ENCODE measurements around the gene VSNL1.

- TF ChIP-seq, protein P1, sequence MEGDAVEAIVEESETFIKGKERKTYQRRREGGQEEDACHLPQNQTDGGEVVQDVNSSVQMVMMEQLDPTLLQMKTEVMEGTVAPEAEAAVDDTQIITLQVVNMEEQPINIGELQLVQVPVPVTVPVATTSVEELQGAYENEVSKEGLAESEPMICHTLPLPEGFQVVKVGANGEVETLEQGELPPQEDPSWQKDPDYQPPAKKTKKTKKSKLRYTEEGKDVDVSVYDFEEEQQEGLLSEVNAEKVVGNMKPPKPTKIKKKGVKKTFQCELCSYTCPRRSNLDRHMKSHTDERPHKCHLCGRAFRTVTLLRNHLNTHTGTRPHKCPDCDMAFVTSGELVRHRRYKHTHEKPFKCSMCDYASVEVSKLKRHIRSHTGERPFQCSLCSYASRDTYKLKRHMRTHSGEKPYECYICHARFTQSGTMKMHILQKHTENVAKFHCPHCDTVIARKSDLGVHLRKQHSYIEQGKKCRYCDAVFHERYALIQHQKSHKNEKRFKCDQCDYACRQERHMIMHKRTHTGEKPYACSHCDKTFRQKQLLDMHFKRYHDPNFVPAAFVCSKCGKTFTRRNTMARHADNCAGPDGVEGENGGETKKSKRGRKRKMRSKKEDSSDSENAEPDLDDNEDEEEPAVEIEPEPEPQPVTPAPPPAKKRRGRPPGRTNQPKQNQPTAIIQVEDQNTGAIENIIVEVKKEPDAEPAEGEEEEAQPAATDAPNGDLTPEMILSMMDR (conservative IDR thresholded peaks at IDR 0.05; ENCODE audit: low read length), result no peak
- no peak for TF ChIP-seq EZH2phosphoT487 (IDR thresholded peaks at IDR 0.05; ENCODE audit: borderline replicate concordance)
These were observed 63.6 kb downstream of the VSNL1 start for GRCh38 chr2:17604050-17604449.

Measured in Loucy (cell line).